Hematopoietic multipotent progenitor cell (in vitro differentiated cells): ENCODE results near the gene HNRNPR. TPM values are rescaled to one million over a fixed set of nuclear protein-coding genes. Genes with fewer than 3 reads are reported as not detected.
"Not testable (repeated sequence)": the region's sequence is repeated elsewhere in the genome, so short reads cannot be mapped to it uniquely, and the experiment has no call there.

ENCODE experiments used
- DNase-seq, 3 donors: peaks; one replicate each; pipeline ENCODE4 v3.0.0-alpha.2; 2011 to 2015; ENCODE audit warnings: low read depth in 2 of 3, low spot score in 2 of 3
- total RNA-seq: library from RNA; depleted of rRNA; stranded (reverse); fragments of >200 nt; gene quantifications from one replicate; pipeline ENCODE4 v1.2.3, GENCODE V29; 2012

Gene HNRNPR
- total RNA-seq, 1 donor, result 37.4 TPM

DNA sequence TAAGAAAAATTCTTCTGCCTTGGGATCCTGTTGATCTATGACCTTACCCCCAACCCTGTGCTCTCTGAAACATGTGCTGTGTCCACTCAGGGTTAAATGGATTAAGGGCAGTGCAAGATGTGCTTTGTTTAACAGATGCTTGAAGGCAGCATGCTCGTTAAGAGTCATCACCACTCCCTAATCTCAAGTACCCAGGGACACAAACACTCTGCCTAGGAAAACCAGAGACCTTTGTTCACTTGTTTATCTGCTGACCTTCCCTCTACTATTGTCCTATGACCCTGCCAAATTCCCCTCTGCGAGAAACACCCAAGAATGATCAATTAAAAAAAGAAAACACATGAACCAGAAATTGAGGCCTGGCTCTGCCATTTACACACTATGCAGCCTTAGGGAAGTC lies 86.0 kb downstream of the HNRNPR start:
- not testable (repeated sequence) for DNase-seq

DNA sequence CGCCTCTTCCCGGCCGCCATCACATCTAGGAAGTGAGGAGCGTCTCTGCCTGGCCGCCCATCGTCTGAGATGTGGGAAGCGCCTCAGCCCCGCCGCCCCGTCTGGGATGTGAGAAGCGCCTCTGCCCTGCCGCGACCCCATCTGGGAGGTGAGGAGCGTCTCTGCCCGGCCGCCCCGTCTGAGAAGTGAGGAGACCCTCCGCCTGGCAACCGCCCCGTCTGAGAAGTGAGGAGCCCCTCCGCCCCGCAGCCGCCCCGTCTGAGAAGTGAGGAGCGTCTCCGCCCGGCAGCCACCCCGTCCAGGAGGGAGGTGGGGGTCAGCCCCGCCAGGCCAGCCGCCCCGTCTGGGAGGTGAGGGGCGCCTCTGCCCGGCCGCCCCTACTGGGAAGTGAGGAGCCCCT lies 86.7 kb downstream of the HNRNPR start:
- DNase-seq, result not testable (repeated sequence)

Other genes starting within 250 kb of the HNRNPR start
- gene LUZP1, start 175.4 kb downstream of the HNRNPR start, total RNA-seq, result 14.3 TPM
- gene HTR1D, start 126.8 kb downstream of the HNRNPR start, total RNA-seq, result not detected
- gene ZNF436, start 25.6 kb upstream of the HNRNPR start, total RNA-seq, result 6.5 TPM
- not detected for gene TCEA3, start 80.5 kb upstream of the HNRNPR start, total RNA-seq
- 1.1 TPM for gene ASAP3, start 139.9 kb upstream of the HNRNPR start, total RNA-seq
- gene E2F2, start 186.9 kb upstream of the HNRNPR start, total RNA-seq, result 2.4 TPM
- gene ID3, start 215.2 kb upstream of the HNRNPR start, total RNA-seq, result 186 TPM